Measurements from ENCODE around the gene RASAL3.

RASAL3 gene

GRCh38 chr19:15426485-15427349 is 37.6 kb downstream of the RASAL3 start:
- H2AFZ ChIP-seq (ENCODE audit: low read length): no peak overlapping the region
- H3K79me2 ChIP-seq (ENCODE audit: low read length): peaks cover 40% of the 10 kb centered on the region
- H3K27me3 ChIP-seq (replicated peaks; ENCODE audit: insufficient read depth, low read length): no peaks in the 10 kb centered on the region
- H3K27ac ChIP-seq (ENCODE audit: low read length): no peak overlapping the region
- no peak overlapping the region for H3K9ac ChIP-seq (ENCODE audit: low read length)
- no peak overlapping the region for H3K4me2 ChIP-seq (ENCODE audit: low read depth, low read length)
- H3K4me1 ChIP-seq (ENCODE audit: low read length): peaks cover 10% of the 10 kb centered on the region
- H3K4me3 ChIP-seq (ENCODE audit: low read length): no peak overlapping the region
- DNase-seq: no peak
- H3K9me3 ChIP-seq (replicated peaks; ENCODE audit: insufficient read depth, low read length): no peaks in the 10 kb centered on the region
- H4K20me1 ChIP-seq (ENCODE audit: insufficient read depth, low read length): no peaks in the 10 kb centered on the region
- peaks cover 8% of the 10 kb centered on the region; the same call in 1 of the 2 replicates for H3K36me3 ChIP-seq (replicated peaks; ENCODE audit: insufficient read depth, low read length)
- H3F3A ChIP-seq (ENCODE audit: insufficient read depth, low read length): no peaks in the 10 kb centered on the region
- no peaks in the 10 kb centered on the region for H3K9me2 ChIP-seq (replicated peaks; ENCODE audit: insufficient read depth, low read length)
- TF ChIP-seq EZH2phosphoT487 (IDR thresholded peaks at IDR 0.05; ENCODE audit: low read length) (no peak), CTCF (IDR thresholded peaks at IDR 0.05; ENCODE audit: low read length) (no peak), EZH2 (optimal IDR thresholded peaks at IDR 0.05; ENCODE audit: low read depth, low read length) (no peak)

- Histone ChIP-seq H3K9me3 (replicated peaks; ENCODE audit: insufficient read depth, low read length) (no peaks in the 10 kb centered on the region), H3K9ac (ENCODE audit: low read length) (no peak overlapping the region), H4K20me1 (ENCODE audit: insufficient read depth, low read length) (no peaks in the 10 kb centered on the region), H3K4me3 (ENCODE audit: low read length) (no peak overlapping the region), H3K4me2 (ENCODE audit: low read depth, low read length) (no peak overlapping the region), H2AFZ (ENCODE audit: low read length) (no peak overlapping the region), H3K27ac (ENCODE audit: low read length) (no peak overlapping the region), H3K27me3 (replicated peaks; ENCODE audit: insufficient read depth, low read length) (no peaks in the 10 kb centered on the region), H3K9me2 (replicated peaks; ENCODE audit: insufficient read depth, low read length) (no peaks in the 10 kb centered on the region), H3K79me2 (ENCODE audit: low read length) (peaks cover 27% of the 10 kb centered on the region), H3F3A (ENCODE audit: insufficient read depth, low read length) (no peaks in the 10 kb centered on the region), H3K36me3 (replicated peaks; ENCODE audit: insufficient read depth, low read length) (peaks cover 8% of the 10 kb centered on the region; the same call in 1 of the 2 replicates), H3K4me1 (ENCODE audit: low read length) (no peaks in the 10 kb centered on the region)
- TF ChIP-seq EZH2 (optimal IDR thresholded peaks at IDR 0.05; ENCODE audit: low read depth, low read length): no peak
- TF ChIP-seq EZH2phosphoT487 (IDR thresholded peaks at IDR 0.05; ENCODE audit: low read length): no peak
- TF ChIP-seq CTCF (IDR thresholded peaks at IDR 0.05; ENCODE audit: low read length): no peak
- no peak for DNase-seq
These were observed 38.9 kb downstream of the RASAL3 start for GRCh38 chr19:15425321-15425950.

GRCh38 chr19:15424692-15425272 is 39.6 kb downstream of the RASAL3 start:
- Histone ChIP-seq H3K4me2 (ENCODE audit: low read depth, low read length) (no peak overlapping the region), H2AFZ (ENCODE audit: low read length) (no peak overlapping the region), H3F3A (ENCODE audit: insufficient read depth, low read length) (peaks cover 1% of the 10 kb centered on the region; the same call in 1 of the 2 replicates), H3K79me2 (ENCODE audit: low read length) (peaks cover 21% of the 10 kb centered on the region), H3K4me1 (ENCODE audit: low read length) (no peaks in the 10 kb centered on the region), H3K27ac (ENCODE audit: low read length) (no peak overlapping the region), H4K20me1 (ENCODE audit: insufficient read depth, low read length) (no peaks in the 10 kb centered on the region), H3K9me2 (replicated peaks; ENCODE audit: insufficient read depth, low read length) (no peaks in the 10 kb centered on the region), H3K36me3 (replicated peaks; ENCODE audit: insufficient read depth, low read length) (peaks cover 8% of the 10 kb centered on the region; the same call in 1 of the 2 replicates), H3K27me3 (replicated peaks; ENCODE audit: insufficient read depth, low read length) (no peaks in the 10 kb centered on the region), H3K9me3 (replicated peaks; ENCODE audit: insufficient read depth, low read length) (no peaks in the 10 kb centered on the region), H3K9ac (ENCODE audit: low read length) (no peak overlapping the region), H3K4me3 (ENCODE audit: low read length) (no peak overlapping the region)
- no peak for DNase-seq
- TF ChIP-seq EZH2phosphoT487 (IDR thresholded peaks at IDR 0.05; ENCODE audit: low read length) (no peak), EZH2 (optimal IDR thresholded peaks at IDR 0.05; ENCODE audit: low read depth, low read length) (no peak), CTCF (IDR thresholded peaks at IDR 0.05; ENCODE audit: low read length) (no peak)

All from MM.1S (cell line).